ENCODE data around the gene ATP6V1D.

GRCh38 chr14:67389275-67389674 is 29.7 kb upstream of the ATP6V1D start:
- TF ChIP-seq POLR2A (IDR thresholded peaks at IDR 0.05; ENCODE audit: low read depth, low read length) (no peak), TAF1 (IDR thresholded peaks at IDR 0.05; ENCODE audit: borderline replicate concordance, low read depth, low read length) (no peak), POLR2AphosphoS5 (IDR thresholded peaks at IDR 0.05; ENCODE audit: low read depth, low read length) (no peak)
